AG04449 (cell line): ENCODE results near the gene HOXD3.

Source experiments
- CTCF ChIA-PET: fragments of 350-600 bp; formaldehyde crosslinking; extraction: SDS; loops from one replicate; lab custom pipeline; 2021; ENCODE audit warnings: antibody characterized with exemption; lab: Yijun Ruan, JAX
- POLR2A ChIA-PET: fragments of 400-600, 350-600 bp; formaldehyde crosslinking; extraction: SDS; loops from one replicate; lab custom pipeline; 2020; ENCODE audit warnings: antibody characterized with exemption, inconsistent platforms; lab: Yijun Ruan, JAX
- DNase-seq: peaks from one replicate; pipeline ENCODE4 v3.0.0-alpha.2; 2010; ENCODE audit warnings: low read depth, low spot score
- H3K4me3 ChIP-seq: 2 replicates; pipeline ENCODE4 v1.5.1; 2011; ENCODE audit warnings: low read depth, mild to moderate bottlenecking, control low read depth, low read length
- CTCF ChIP-seq: IDR thresholded peaks from one replicate; pipeline ENCODE4 v1.5.1; 2011; ENCODE audit warnings: mild to moderate bottlenecking, moderate library complexity, low read length, control low read depth, inconsistent platforms; ENCODE audit not compliant: insufficient read depth; ENCODE audit errors: missing control alignments

The HOXD3 gene

GRCh38 chr2:176128982-176129796, 27.9 kb upstream of the HOXD3 start, which contains the start of gene HOXD8:
HOXD8 (plus strand) TSS chr2:176129705; CDS start chr2:176130367, 662 bp downstream.
- CTCF ChIA-PET, result interaction anchor here (3.0 to 30.2 kb wide), 8 partner anchors 10 to 1019 kb away, joined by 14 to 1421 read pairs (median 100); partner anchors contain the start of gene HOXD10
- H3K4me3 ChIP-seq, result peak within 1 kb of the TSS; percentile 62
- peak; percentile 49 for DNase-seq
- no peak for TF ChIP-seq CTCF
- POLR2A ChIA-PET, result interaction anchor here (0.5 to 1.0 kb wide), 2 partner anchors 505 to 553 kb away, joined by 3 to 5 read pairs; no protein-coding TSS in a partner anchor

- ChIA-PET CTCF (interaction anchor here (1.2 to 30.2 kb wide), 8 partner anchors 10 to 1019 kb away, joined by 3 to 1421 read pairs (median 100); no protein-coding TSS in a partner anchor), POLR2A (interaction anchor here (0.5 to 1.4 kb wide), 3 partner anchors 504 to 552 kb away, joined by 3 to 5 read pairs (median 5); no protein-coding TSS in a partner anchor)
- TF ChIP-seq CTCF, result no peak
- H3K4me3 ChIP-seq, result peak overlapping the region; percentile 62
- no peak for DNase-seq
Observed at GRCh38 chr2:176129813-176130146, 27.3 kb upstream of the HOXD3 start.

- CTCF ChIA-PET, result interaction anchor here (0.6 to 30.2 kb wide), 12 partner anchors 9 to 1031 kb away, joined by 3 to 1421 read pairs (median 6); no protein-coding TSS in a partner anchor
- POLR2A ChIA-PET, result interaction anchor here (0.5 to 1.4 kb wide), 5 partner anchors 9 to 507 kb away, joined by 3 to 7 read pairs (median 5); no protein-coding TSS in a partner anchor
- no peak for DNase-seq
- peak overlapping the region; percentile 62 for H3K4me3 ChIP-seq
- no peak for TF ChIP-seq CTCF
Observed at GRCh38 chr2:176130147-176130956, 26.8 kb upstream of the HOXD3 start.

- POLR2A ChIA-PET, result interaction anchor here (0.6 to 1.4 kb wide), 9 partner anchors 8 to 509 kb away, joined by 3 to 7 read pairs (median 3); partner anchors contain the start of gene HOXD1
- H3K4me3 ChIP-seq, result peak overlapping the region; percentile 62
- CTCF ChIA-PET, result interaction anchor here (0.6 to 30.2 kb wide), 16 partner anchors 8 to 1030 kb away, joined by 3 to 1421 read pairs (median 4); no protein-coding TSS in a partner anchor
- no peak for TF ChIP-seq CTCF
- no peak for DNase-seq
Observed at GRCh38 chr2:176130957-176131847, 25.9 kb upstream of the HOXD3 start.

- DNase-seq, result no peak
- no peak for TF ChIP-seq CTCF
- ChIA-PET POLR2A (interaction anchor here (0.6 to 1.1 kb wide), 2 partner anchors 8 to 508 kb away, joined by 3 read pairs; no protein-coding TSS in a partner anchor), CTCF (interaction anchor here (0.9 to 30.2 kb wide), 12 partner anchors 8 to 1017 kb away, joined by 3 to 1421 read pairs (median 6); no protein-coding TSS in a partner anchor)
- peak overlapping the region; percentile 62 for H3K4me3 ChIP-seq
Observed at GRCh38 chr2:176131848-176132158, 25.3 kb upstream of the HOXD3 start.
